GM19043 (cell line): ENCODE data around the gene ARHGDIG.

ENCODE experiments used
- ATAC-seq: cut with Tn5 transposase; IDR thresholded peaks from one replicate; pipeline ENCODE4 v1.9.1; 2021; ENCODE audit warnings: low read depth; ENCODE audit not compliant: unreplicated experiment

Gene ARHGDIG

DNA sequence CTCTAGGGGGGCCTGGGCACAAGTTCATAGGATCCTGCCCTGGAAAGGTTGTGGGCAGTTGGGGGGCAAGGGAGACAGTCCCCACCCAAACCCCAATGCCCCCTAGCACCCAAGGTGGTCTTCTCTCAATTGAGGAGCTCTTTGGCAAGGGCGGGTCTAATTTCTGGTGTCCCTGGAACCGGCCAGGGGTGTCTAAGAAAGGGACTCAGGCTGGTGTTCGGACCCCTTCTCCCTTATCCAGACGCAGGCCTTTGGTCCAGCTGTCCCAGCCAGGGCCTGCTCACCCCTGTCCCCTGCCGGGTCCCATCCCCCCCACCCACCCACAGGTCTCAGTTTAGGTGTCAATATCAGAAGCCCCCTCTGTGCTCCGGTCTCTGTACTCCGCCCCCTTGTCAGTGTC lies 860 bp upstream of the ARHGDIG start:
- no peak for ATAC-seq

DNA sequence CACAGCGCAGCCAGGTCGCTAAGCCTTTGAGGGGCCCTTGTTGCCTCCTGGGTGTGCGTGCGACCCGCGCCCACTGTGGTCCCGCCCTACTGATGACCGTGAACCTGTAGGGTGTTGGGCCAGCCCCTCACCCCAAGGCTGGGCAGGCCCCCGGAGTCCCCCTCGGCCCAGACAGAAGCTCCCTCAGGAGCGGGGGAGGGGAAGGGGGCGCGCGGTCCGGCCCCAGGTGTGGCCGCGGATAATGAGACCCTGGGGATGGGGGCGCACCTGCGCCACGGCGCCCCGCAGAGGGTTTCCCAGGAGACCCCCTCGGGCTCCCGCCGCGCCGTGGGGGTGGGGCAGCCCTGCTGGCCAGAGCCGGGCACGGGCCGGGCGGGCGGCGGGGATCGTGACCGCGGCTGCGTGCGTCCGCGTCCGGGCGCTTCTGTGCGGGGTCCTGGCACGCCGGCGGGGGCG lies 358 bp upstream of the ARHGDIG start:
- ATAC-seq = no peak

DNA sequence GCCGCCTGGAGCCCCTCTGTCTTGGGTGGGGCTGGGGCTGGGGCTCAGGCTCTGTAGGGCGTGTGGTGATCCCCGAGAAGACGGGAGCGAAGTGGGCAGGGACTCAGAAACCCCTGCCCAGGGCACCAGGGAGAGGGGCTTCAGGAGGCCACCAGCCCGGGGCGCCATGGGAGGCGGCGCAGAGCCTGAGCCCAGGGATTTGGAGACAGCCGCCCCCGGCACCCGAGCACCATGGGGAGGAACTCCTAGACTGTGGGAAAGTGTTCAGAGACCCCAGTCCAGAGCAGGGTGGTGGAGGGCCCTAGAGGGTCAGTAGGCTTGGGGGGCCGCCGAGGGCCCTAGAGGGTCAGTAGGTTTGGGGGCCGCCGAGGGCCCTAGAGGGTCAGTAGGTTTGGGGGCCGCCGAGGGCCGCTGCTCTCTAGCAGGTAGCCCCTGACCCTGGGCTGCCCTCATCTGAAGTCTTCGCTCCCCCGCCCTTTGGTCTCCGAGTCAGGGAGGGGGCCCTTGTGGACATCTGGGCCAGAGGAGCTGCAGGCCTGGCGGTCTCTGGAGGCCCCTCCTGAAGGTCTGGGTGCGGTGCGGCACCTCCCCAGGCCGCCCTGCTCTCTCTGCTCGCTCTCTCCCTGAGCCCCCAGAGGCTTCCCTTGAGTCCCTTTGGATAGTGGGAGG lies 734 bp downstream of the ARHGDIG start:
- ATAC-seq = no peak

DNA sequence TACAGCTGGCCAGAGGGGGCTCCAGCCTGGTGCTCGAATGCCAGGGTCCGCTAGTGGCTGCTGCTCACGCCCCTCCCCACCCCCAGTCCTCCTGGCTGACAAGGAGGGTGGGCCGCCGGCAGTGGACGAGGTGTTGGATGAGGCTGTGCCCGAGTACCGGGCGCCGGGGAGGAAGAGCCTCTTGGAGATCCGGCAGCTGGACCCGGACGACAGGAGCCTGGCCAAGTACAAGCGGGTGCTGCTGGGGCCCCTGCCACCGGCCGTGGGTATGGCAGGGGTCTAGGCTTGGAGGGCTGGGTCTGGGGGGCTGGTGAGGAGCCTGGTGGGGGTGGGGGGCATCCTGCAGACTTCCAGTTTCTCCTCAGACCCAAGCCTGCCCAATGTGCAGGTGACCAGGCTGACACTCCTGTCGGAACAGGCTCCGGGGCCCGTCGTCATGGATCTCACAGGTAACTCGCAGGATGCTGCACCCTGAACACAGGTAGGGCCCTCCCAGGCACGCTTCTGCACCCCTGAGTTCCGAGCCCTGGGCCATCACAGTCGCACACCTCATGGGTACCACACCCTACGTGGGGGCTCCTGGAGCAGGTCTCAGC lies 1.4 kb downstream of the ARHGDIG start:
- ATAC-seq = no peak

DNA sequence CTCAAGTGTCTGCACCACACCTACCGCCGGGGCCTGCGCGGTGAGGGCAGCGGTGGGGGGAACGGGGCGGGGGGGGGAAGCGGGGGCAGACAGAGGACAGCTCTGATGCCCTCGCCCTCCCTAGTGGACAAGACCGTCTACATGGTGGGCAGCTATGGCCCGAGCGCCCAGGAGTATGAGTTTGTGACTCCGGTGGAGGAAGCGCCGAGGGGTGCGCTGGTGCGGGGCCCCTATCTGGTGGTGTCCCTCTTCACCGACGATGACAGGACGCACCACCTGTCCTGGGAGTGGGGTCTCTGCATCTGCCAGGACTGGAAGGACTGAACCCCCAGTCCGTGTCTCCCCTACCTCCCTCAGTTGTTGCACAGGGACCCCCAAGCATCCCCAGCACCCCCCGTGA lies 2.1 kb downstream of the ARHGDIG start:
- ATAC-seq = no peak

DNA sequence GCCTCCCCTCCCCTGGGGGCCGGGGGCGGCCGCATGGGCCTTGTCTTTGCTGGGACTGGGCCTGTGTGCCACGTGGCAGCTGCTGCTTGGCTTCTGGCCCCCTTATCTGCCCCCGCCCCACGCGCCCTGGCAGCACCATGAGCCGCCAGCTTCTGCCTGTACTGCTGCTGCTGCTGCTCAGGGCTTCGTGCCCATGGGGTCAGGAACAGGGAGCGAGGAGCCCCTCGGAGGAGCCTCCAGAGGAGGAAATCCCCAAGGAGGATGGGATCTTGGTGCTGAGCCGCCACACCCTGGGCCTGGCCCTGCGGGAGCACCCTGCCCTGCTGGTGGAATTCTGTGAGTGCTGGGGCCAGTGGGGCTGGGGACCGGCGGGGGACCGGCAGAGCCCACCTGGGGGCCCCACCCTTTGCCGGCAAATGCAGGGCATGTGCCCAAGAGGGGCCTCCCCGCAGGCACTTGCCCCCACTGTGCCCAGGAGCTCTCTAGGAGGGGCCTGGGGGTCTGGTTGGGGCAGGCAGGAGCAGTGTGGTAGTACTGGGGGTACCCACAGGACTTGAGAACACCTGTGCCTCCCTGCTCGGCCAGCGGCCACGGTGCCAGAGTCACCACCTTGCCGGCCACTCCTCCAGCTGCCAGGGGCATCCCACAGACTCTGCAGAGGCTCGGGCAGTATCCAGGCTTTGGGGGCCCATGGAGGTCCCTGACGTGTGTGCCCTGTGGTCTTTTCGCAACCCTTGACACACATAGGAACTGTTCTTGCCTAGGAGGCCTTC lies 2.8 kb downstream of the ARHGDIG start, which contains the start of gene PDIA2:
Gene PDIA2, plus strand, starts transcription at position 132 of the 773 bp plus-strand sequence. Its CDS starts 6 bp downstream, at position 138.
- no peak for ATAC-seq

DNA sequence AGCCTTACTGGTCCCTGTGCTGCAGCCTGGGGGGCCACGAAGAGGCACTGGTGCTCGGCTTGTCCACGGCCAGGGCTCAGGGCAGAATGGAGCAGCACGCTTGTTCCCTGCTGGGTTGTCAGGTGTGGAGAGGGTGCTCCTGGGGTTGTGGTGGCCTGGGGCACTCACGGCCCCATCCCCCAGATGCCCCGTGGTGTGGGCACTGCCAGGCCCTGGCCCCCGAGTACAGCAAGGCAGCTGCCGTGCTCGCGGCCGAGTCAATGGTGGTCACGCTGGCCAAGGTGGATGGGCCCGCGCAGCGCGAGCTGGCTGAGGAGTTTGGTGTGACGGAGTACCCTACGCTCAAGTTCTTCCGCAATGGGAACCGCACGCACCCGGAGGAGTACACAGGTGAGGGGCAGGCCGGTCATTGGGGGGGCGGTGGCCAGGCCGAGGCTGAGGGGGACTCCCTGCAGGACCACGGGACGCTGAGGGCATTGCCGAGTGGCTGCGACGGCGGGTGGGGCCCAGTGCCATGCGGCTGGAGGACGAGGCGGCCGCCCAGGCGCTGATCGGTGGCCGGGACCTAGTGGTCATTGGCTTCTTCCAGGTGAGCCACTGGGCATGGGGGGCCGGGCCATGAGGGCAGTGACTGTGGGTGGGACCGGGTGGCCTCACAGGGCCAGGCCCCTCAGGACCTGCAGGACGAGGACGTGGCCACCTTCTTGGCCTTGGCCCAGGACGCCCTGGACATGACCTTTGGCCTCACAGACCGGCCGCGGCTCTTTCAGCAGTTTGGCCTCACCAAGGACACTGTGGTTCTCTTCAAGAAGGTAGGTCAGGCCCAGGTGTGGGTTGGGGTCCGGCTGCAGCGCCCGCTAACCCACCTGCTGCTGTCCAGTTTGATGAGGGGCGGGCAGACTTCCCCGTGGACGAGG lies 4.1 kb downstream of the ARHGDIG start:
- ATAC-seq = no peak

DNA sequence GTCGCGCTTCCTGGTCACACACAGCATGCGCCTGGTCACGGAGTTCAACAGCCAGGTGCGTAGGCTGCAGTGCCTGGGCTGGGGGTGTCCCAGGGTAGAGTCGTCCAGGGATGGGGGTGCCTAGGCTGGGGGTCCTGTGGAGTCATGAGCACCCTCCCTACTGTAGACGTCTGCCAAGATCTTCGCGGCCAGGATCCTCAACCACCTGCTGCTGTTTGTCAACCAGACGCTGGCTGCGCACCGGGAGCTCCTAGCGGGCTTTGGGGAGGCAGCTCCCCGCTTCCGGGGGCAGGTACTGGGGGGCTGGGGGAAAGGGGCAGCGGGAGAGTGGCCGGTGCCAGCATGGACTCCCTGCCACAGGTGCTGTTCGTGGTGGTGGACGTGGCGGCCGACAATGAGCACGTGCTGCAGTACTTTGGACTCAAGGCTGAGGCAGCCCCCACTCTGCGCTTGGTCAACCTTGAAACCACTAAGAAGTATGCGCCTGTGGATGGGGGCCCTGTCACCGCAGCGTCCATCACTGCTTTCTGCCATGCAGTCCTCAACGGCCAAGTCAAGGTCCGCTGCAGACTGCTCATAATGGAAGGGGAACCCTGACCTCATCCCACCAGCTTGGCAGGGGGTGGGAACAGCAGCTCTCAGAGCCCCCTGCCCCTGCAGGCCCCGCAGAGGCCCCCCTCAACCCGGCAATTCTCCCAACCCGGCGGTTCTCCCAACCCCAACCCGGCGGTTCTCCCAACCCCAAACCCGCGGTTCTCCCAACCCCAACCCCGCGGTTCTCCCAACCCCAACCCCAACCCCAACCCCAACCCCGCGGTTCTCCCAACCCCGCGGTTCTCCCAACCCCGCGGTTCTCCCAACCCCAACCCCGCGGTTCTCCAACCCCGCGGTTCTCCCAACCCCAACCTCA lies 5.0 kb downstream of the ARHGDIG start:
- no peak for ATAC-seq

DNA sequence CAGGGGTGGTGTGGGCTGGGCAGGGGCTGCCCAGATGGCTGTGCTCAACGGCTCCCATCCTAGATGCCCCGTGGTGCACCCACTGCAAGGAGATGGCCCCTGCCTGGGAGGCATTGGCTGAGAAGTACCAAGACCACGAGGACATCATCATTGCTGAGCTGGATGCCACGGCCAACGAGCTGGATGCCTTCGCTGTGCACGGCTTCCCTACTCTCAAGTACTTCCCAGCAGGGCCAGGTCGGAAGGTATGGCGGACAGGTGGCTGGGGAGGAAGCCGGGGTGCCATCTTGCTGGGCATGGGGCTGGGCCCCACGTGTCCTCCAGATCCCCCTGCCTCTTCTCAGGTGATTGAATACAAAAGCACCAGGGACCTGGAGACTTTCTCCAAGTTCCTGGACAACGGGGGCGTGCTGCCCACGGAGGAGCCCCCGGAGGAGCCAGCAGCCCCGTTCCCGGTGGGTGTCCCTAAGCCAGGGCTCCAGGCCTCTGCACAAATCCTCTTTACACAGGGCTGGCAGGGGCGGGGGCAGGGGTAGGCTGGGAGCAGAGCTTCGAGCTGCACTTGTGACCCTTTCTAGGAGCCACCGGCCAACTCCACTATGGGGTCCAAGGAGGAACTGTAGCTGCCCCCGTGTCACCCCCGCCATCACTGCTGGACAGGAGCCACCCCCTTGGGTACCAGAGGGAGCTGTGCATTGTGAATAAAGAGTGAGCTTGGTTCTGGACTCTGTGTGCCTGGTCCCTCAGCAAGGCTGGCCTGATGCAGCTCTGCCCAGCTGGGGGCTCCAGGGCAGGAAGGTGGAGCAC lies 6.3 kb downstream of the ARHGDIG start:
- no peak for ATAC-seq

DNA sequence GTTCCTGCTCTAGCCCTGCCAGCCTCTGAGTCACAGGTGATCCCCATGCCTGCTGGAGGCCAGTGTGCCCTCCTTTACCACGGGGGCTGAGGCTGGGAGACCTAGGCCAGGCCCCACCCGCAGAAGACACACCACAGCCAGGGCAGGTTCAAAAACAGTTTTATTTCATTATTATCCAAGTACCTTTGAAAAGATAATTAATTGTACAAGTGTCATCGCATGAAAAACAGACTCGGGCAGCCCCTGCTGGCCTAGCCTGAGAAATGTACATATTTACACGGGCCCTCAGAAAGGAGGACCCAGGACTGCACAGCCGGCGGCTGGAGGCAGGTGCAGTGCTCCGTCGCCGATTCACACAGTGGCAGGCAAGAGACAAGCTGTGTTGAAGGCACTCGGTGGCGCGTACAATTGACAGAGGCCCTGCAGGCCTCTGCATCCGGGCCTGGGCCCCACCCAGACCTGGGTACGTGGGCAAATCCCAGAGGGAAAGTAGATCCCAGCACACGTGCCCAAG lies 7.0 kb downstream of the ARHGDIG start:
- ATAC-seq = no peak

DNA sequence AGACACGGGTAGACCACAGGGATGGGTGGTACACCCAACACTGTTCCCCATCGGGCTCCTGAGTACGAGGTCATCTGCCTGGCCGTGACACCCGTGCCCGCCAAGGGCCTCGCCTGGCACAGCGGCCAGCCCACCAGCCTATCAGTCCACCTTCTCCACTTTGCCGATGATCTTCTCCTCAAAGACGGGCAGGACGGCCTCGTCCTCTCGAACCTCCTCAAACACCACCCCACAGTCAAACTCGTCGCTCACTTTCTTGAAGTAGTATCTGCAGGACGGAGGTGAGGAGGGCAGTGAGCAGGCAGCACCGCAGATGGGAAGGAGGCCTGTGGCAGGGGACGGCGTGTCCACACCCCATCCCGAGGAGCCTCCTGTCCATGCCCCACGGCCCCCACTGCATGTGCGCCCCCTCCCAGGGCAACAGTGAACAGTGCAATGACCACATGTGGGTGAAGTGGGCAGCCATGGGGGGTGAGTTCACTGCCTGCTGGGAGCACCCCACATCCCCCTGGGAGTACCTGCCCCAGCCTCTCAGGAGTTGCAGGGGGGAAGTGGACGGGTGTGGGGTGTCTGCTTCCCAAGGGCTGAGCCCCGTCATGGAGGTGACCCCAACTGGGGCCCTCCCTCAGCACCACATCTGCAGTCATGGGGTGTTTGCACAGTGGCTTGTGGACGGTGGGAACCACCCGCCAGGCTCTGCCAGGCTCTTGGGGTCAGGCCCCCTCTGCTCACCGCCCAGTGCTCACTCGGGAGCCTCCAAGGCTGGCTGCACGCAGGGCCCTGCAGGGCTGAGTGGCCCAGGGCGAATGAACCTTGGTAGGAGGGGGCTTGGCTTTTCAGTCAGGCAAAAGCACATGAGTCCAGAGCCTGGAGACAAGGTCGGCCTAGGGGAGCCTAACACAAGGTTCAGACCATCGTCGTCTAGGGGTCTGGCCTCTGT lies 7.9 kb downstream of the ARHGDIG start:
- ATAC-seq = no peak

DNA sequence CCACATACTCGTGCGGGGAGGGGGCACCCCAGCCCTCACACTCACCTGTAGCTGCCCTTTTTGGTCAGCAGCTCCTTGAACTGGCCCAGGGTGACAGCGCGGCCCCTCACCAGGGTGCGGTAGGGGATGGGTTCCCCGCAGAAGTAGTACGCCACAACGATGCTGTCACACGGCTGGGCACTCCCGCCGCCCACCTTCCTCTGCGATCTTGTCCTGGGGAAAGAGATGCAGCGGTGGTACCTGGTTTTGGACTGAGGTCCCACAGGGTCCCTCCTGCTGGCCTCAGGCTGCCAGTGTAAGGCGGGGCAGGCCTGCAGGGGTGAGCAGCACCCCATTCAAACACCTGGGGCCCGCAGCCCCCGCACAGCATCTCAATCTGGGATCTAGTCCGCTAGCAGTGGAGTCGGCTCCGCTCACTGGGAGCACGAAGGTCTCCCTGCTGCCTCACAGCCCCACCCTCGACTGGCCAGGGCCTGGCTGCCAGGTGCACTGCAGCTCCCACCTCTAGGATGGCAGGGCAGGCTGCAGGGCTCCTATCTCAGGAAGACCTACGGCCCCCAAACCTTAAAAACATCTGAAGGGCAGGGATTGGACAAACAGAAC lies 9.1 kb downstream of the ARHGDIG start:
- ATAC-seq = no peak

DNA sequence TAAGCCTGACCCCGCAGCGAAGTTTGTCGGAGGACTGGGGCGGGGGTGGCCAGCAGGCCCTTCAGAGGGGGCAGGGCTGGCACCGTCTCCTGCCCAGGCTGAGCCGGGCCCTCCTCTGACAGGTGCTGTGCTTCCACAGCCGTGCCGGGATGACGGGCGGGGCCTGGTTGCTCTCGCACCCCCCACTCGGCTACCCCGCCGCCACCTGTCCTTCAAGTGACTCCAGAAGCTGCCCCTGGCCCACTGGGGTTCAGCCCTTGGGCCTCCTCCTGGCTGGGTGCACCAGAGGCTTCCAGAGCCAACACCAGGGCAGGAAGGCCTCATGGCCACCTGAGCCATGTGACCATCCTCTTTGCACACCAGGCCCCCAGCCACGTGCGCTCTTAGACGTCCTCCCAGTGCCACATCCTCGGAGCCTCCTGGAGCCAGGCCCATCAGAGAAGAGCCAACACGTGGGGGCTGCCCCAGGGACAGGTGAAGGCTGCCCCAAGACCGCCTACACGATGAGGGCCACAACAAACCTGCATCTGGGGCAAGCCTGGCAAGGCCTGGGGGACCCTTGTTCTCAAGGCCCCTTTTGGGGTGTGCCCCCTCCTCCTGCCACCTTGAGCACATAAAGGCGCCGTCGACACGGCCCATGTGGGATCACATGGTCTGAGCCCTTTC lies 9.8 kb downstream of the ARHGDIG start:
- no peak for ATAC-seq

DNA sequence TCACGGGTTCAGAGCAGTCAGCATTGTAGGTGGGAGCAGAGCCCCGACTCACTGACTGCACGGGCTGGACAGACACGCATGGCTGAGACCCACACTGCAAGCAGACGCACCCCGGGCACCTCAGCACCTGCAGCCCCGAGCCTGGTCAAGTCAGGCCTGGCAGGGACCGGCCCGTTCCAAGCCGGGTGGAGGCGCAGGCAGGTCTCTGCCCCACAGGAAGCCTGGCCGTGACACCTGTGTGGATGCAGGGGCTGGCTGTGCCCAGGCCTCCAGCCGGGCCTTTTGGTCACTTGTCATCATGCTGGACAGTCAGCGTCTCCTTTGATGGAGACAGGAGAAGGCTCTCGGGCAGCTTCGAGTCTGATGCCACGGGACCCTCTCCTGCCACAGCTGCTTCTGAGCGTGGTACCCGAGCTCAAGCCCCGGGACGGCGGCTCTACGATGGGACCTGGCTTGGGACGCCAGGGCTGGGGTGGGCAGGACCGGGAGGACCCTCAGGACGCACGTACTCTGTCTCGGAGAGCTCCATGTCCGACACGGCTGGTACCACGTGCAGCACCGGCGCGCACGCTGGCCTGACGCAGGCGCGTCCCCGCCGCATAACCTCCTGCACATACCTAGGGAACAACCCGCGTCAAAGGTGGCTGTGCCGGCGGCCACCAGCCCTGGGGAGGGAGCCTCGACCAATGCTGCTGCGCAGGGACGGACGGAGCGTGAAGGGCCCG lies 10.5 kb downstream of the ARHGDIG start:
- no peak for ATAC-seq

DNA sequence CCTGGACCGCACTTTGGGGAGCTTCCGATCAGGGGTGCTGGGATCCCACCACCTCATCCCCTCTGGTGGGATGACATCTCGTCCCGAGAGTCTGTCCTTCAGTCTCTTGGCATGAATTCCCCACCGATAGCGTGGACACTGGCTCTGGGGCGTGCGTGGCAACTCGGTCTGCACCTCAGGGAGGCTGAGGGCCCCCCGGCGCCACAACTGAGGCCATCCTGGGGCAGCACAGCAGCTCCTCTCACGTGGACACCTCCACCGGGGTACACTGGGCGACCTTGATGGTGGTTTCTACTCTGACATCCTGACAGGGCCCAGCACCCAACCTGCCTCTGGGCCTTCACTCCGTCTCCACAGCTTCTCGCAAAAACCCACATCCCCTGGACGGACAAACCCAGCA lies 11.1 kb downstream of the ARHGDIG start:
- ATAC-seq = no peak
